Activated CD4-positive, alpha-beta T cell treated with anti-CD3 and anti-CD28 coated beads for 24 hours (primary cell): ENCODE data around the gene CPED1.
"Not testable (repeated sequence)": the region's sequence is repeated elsewhere in the genome, so short reads cannot be mapped to it uniquely, and the experiment has no call there.

Source experiments
- DNase-seq, 2 donors: peaks; one replicate each; pipeline ENCODE4 v3.0.0-alpha.2; 2020; ENCODE audit warnings: low read depth in 2 of 2

CPED1 gene

DNA sequence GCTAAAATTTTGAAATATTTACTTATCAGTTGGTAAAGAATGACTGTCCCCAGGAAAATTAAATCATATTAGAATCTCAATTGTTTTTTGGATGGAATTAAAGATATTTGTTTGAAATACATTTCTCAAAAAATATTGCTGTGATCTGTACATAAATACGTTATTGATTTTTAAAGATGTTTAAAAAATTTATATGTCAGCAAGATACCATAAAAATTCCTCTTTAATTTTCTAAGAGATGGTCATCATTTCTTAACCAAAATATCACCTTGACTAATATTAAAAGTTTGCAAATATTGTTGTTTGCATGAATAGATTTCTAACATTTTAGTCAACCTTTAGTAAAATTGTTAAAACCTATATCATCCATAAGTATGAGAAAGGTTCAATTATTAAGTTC is 192.8 kb downstream of the CPED1 start:
- DNase-seq = no peak

DNA sequence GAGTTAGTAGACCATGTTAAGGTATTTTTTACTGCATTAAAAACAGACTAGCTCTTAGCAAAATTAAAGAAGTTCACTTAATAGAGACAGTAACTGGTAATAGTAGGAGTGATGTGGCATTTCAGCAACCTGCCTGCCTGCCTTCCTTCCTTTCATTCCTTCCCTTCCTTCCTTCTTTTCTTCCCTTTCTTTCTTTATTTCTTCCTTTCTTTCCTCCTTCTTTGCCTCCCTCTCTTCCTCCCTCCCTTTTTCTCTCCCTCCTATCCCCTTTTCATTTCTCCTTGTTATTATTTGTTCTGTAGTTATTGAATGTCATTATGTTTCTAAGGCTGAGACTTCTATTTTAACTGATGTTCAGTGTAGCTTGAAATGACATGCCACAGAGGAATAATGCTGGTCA is 193.8 kb downstream of the CPED1 start:
- no peak for DNase-seq

DNA sequence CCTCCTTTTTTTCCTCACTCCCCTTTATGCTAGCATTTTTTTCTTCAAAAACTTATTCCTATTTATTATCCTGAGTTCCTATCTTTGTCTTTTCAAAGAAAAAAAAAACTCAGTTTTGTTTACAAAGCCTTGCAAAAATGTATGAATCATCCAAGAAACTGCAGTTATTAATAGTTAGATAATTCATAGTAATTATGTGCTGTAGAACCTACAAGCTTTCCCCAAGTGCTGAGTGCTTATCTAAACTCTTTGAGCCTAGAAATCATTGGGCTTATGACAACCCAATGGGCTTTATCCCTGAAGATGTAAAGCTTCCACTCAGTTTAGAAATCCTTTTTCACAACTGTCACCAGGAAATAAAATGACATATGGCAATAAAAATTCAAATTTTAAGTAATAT is 194.4 kb downstream of the CPED1 start:
- DNase-seq = no peak

GRCh38 chr7:121183883-121184282 is 195.4 kb downstream of the CPED1 start:
- not testable (repeated sequence) for DNase-seq

- no peak for DNase-seq
These were observed 198.2 kb downstream of the CPED1 start for GRCh38 chr7:121186746-121187145.

DNA sequence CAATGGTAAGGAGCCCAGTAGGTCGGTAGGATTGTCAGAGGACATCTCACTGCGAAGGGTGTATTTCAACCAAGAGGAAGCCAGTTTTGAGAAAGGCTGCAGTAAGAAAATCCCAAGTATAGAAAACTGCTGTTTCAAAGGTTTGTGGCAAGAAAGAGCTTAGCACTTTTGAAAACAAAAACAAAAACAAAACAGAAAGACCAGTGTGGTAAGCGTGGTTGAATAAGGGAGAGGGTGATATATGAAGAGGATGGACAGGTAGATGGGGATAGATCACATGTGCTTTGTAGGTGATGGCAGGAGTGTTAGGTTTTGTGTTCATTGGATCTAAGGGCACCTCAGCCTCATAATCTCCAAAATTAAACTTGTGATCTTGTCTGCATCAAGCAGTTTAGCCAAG is 198.7 kb downstream of the CPED1 start:
- no peak for DNase-seq

GRCh38 chr7:121187676-121188075 is 199.2 kb downstream of the CPED1 start:
- no peak for DNase-seq

DNA sequence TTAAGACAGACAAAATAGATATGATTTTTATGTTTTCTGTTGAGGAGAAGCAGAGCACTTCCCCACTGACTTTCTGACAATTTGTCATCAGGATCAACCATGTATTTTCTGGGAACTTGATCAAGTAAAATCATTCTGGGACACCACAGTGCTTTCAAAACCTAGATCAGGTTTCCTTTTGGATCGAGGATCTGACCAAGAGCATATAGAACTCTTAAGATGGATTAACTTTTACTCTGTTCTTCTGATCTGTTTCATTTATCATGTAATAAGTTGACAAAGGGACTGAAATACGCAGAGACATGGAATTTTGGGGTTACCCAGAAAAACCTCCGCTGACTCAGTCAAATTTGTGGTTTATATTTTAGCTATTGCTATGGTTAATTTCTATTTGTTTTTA is 204.3 kb downstream of the CPED1 start:
- no peak for DNase-seq

DNA sequence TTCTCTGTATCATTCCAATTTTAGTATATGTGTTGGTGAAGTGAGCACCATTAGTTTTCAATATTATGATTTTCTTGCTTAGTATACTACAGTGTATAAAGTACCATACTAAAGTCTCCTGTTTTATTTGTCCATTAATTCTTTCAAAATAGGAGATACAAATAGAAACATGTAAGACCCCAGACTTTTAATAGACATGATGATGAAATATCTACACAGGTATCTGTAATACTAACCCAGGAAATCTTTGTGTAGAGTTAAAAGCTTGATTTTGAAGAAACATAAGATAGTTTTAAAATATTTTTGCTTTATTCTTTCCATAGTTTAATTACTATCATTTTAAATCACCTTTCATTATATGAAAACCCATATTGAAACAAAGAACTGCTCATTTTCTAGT is 206.5 kb downstream of the CPED1 start:
- no peak for DNase-seq

DNA sequence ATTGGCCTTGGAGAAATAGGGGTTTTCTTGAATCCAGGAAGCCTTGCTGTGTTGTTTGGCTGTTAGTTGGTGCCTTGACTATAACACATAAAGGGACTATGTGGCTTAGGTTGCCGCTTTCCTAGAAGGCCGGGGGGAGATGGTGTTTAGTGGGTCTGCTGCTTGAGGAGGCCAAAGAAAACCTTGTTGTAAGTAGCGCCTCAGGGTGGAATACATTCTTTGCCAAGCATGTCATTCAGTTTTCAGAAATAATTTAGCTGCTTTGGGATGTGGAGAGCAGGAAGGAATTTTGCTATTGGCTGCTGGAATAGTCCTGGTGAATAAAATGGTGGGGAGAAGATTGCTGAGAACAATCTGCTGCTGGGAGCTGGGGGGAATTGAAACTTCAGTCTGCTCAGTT is 207.4 kb downstream of the CPED1 start:
- DNase-seq = no peak

- no peak for DNase-seq
These were observed 207.8 kb downstream of the CPED1 start for GRCh38 chr7:121196286-121196685.

- no peak for DNase-seq
These were observed 208.9 kb downstream of the CPED1 start for GRCh38 chr7:121197455-121197854.

DNA sequence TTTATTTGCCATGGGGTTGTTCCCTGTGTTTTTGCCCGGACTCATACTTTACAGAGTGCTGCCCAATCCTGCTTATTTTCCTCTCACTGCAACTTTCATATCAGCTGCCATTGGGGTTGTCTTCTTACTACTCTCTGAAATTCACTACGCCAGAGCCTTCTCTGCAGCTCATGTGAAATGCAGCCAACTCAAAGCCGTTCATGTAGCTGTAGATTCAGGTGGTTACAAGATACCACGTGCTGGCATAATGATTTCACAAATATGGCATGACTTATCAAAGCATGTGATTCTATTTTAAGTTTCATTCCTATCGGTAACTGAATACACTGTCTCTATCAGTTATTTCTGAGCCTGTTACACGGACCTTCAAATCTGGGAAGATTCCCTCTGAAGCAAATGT is 210.0 kb downstream of the CPED1 start:
- DNase-seq = no peak

- no peak for DNase-seq
These were observed 213.6 kb downstream of the CPED1 start for GRCh38 chr7:121202125-121202524.

GRCh38 chr7:121202834-121203233 is 214.3 kb downstream of the CPED1 start:
- no peak for DNase-seq

DNA sequence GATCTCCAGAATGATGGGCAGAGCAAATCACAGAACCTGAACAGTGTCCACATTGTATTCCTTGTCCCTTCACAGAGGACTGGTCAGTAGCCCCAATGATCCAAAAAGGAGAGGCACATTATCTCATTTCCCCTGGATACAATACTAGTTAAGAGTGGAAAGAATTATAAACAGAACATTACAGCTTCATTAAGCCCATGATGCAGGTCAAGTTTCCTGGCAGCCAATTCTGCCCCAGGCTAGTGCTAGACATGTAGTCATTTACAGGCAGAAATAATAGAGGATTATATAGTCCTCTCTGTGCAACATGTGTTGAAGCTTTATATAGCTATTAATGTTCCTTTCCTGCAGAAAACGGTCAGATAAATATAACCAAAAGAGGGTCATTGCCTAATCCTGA is 216.0 kb downstream of the CPED1 start:
- DNase-seq = no peak

- DNase-seq = no peak
These were observed 217.3 kb downstream of the CPED1 start for GRCh38 chr7:121205777-121206176.

GRCh38 chr7:121211253-121211652 is 222.7 kb downstream of the CPED1 start:
- no peak for DNase-seq

DNA sequence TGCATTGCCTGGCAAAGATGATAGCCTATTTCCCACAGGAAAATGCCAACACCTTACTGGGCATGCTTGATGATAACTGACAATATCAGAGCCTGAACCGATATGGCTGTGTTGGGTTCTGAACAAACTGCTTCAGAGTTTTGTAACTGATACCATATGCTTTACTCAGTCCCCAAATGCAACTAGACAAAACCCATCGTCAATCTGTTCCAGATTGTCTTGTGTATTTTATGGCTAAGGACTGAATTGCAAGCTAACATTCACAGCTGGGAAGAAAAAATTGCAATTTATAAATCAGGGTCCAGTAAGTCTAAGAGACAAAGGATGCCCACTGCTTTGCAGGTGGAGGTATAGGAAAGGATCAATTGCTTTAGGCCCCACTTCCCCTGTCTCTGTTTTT is 223.5 kb downstream of the CPED1 start:
- no peak for DNase-seq

- DNase-seq = no peak
These were observed 226.1 kb downstream of the CPED1 start for GRCh38 chr7:121214657-121215056.

DNA sequence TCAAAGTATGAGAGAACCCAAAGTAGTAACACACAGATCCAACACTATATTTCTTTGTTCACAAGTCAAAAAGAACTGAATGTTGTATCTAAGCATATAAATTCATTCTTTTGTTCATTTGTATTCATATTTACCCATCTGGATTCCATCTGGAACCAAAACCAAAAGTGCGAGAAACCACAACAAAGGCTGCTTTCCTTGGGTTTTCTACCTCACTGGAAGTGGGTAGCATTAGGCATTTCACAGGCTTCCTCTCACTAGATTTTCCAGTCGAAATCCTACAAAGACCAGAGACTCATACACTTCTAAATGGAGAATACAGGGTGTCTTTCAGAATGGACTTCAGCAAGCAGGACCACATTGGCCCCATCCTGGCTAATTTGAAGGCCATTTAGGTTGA is 230.5 kb downstream of the CPED1 start:
- no peak for DNase-seq

- not testable (repeated sequence) for DNase-seq
These were observed 232.6 kb downstream of the CPED1 start for GRCh38 chr7:121221108-121221507.

DNA sequence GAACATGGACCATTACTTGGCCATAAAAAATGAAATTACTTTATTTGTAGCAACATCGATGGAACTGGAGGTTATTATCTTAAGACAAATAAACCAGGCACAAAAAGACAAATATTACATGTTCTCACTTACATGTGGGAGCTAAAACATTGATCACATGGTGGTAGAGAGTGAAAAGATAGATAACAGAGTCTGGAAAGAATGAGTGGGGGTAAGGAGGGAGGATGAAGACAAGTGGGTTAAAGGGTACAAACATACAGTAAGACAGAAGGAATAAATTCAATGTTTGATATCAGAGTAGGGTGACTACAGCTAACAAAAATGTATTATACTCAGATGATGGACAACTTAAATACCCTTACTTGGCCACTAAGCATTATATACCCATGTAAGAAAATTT is 240.3 kb downstream of the CPED1 start:
- DNase-seq = no peak

DNA sequence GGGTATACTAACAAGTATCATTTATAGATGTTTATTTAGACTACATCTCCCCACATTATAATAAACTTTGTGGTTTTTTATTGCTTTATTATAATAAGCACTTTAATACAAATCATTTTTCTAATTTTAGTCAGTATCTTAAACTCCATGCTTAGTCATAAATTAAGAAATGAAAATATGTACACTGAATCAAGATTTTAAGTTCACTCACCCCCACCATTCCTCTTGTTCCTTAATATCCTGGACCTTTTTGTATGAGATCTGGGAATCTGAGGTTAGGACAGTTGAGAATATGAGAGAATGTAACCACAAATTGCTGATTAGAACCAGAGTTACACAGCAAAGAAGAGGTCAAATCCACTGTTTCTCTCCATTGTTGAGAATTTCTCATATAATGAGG is 246.7 kb downstream of the CPED1 start:
- DNase-seq = no peak

- no peak for DNase-seq
These were observed 249.1 kb downstream of the CPED1 start for GRCh38 chr7:121237601-121238000.
